ENCODE measurements around the gene GUCY1A1.

Gene GUCY1A1

GRCh38 chr4:155694100-155694785, 27.6 kb downstream of the GUCY1A1 start:
- DNase-seq, result no peak

GRCh38 chr4:155696226-155696625, 29.6 kb downstream of the GUCY1A1 start:
- DNase-seq, result no peak

GRCh38 chr4:155696726-155697125, 30.1 kb downstream of the GUCY1A1 start:
- DNase-seq, result no peak

- no peak for DNase-seq
Measured at GRCh38 chr4:155701827-155702226, 35.2 kb downstream of the GUCY1A1 start.

- no peak for DNase-seq
Measured at GRCh38 chr4:155703486-155704247, 37.0 kb downstream of the GUCY1A1 start.

GRCh38 chr4:155704841-155705404, 38.3 kb downstream of the GUCY1A1 start:
- DNase-seq, result no peak

- no peak for DNase-seq
Measured at GRCh38 chr4:155705664-155706063, 39.0 kb downstream of the GUCY1A1 start.

- DNase-seq, result no peak
Measured at GRCh38 chr4:155706147-155706546, 39.5 kb downstream of the GUCY1A1 start.

- no peak for DNase-seq
Measured at GRCh38 chr4:155707251-155707650, 40.6 kb downstream of the GUCY1A1 start.

- no peak for DNase-seq
Measured at GRCh38 chr4:155708782-155709181, 42.1 kb downstream of the GUCY1A1 start.

GRCh38 chr4:155709918-155710317, 43.3 kb downstream of the GUCY1A1 start:
- no peak for DNase-seq

GRCh38 chr4:155711556-155711955, 44.9 kb downstream of the GUCY1A1 start:
- no peak for DNase-seq

GRCh38 chr4:155712846-155713245, 46.2 kb downstream of the GUCY1A1 start:
- DNase-seq, result no peak

- DNase-seq, result no peak
Measured at GRCh38 chr4:155713911-155714310, 47.3 kb downstream of the GUCY1A1 start.

GRCh38 chr4:155722336-155722735, 55.7 kb downstream of the GUCY1A1 start:
- DNase-seq, result no peak

GRCh38 chr4:155722816-155723499, 56.3 kb downstream of the GUCY1A1 start:
- no peak for DNase-seq

- no peak for DNase-seq
Measured at GRCh38 chr4:155724731-155725130, 58.1 kb downstream of the GUCY1A1 start.

- DNase-seq, result no peak
Measured at GRCh38 chr4:155734065-155734464, 67.4 kb downstream of the GUCY1A1 start.

GRCh38 chr4:155734951-155735350, 68.3 kb downstream of the GUCY1A1 start:
- DNase-seq, result no peak

GRCh38 chr4:155735496-155735895, 68.8 kb downstream of the GUCY1A1 start:
- no peak for DNase-seq

GRCh38 chr4:155738548-155738947, 71.9 kb downstream of the GUCY1A1 start:
- DNase-seq, result no peak

- no peak for DNase-seq
Measured at GRCh38 chr4:155741546-155741945, 74.9 kb downstream of the GUCY1A1 start.

- DNase-seq, result no peak
Measured at GRCh38 chr4:155742310-155743015, 75.8 kb downstream of the GUCY1A1 start.
